Activated T-cell treated with anti-CD3 and anti-CD28 coated beads, Interleukin-2, amount 50 U/mL, for 4 hours (primary cell): ENCODE data around the gene CRYM. TPM values are rescaled to one million over a fixed set of nuclear protein-coding genes. Genes with fewer than 3 reads are reported as not detected.

Experiments
- ATAC-seq, 2 donors: fragments of 200-7000 bp; cut with Tn5 transposase; one replicate each; pipeline ENCODE4 v1.10.0; 2021
- DNase-seq: peaks from one replicate; pipeline ENCODE4 v3.0.0-alpha.2; 2020
- H3K27me3 Mint-ChIP-seq: one replicate; pipeline ENCODE4 v1.8.0; 2021; ENCODE audit warnings: low read depth, mixed read lengths
- H3K36me3 Mint-ChIP-seq: one replicate; pipeline ENCODE4 v1.8.0; 2022; ENCODE audit warnings: mixed read lengths; ENCODE audit not compliant: insufficient read depth
- H3K4me1 Mint-ChIP-seq: one replicate; pipeline ENCODE4 v1.8.0; 2021; ENCODE audit warnings: low read depth, mixed read lengths
- H3K4me3 Mint-ChIP-seq: one replicate; pipeline ENCODE4 v1.8.0; 2021; ENCODE audit warnings: mild to moderate bottlenecking, moderate library complexity, mixed read lengths
- H3K9me3 Mint-ChIP-seq: one replicate; pipeline ENCODE4 v1.8.0; 2021; ENCODE audit warnings: mixed read lengths
- total RNA-seq, 3 donors: library from RNA; stranded (reverse); gene quantifications; one replicate each; pipeline ENCODE4 v1.2.1, GENCODE V29; 2021

The CRYM gene
- total RNA-seq, 3 donors from 2014 or later, result not detected

- no peak overlapping the region for H3K4me3 Mint-ChIP-seq
Observed at GRCh38 chr16:21218153-21218552, 59.9 kb downstream of the CRYM start.

GRCh38 chr16:21217121-21217520, 61.0 kb downstream of the CRYM start:
- no peaks in the 10 kb centered on the region for H3K36me3 Mint-ChIP-seq
- ATAC-seq, result no peak

More at GRCh38 chr16:21218153-21218552, 59.9 kb downstream of the CRYM start:
- Mint-ChIP-seq H3K36me3 (no peaks in the 10 kb centered on the region), H3K27me3 (peaks cover 16% of the 10 kb centered on the region), H3K9me3 (no peaks in the 10 kb centered on the region), H3K4me1 (no peaks in the 10 kb centered on the region)
- ATAC-seq (no peak), DNase-seq (no peak)

GRCh38 chr16:21214086-21214485, 64.0 kb downstream of the CRYM start:
- no peaks in the 10 kb centered on the region for H3K36me3 Mint-ChIP-seq
- H3K9me3 Mint-ChIP-seq, result no peaks in the 10 kb centered on the region
- no peak for ATAC-seq
- H3K27me3 Mint-ChIP-seq, result peaks cover 10% of the 10 kb centered on the region
- no peak overlapping the region for H3K4me3 Mint-ChIP-seq
- DNase-seq, result no peak
- no peaks in the 10 kb centered on the region for H3K4me1 Mint-ChIP-seq

More at GRCh38 chr16:21217121-21217520, 61.0 kb downstream of the CRYM start:
- peaks cover 10% of the 10 kb centered on the region for H3K27me3 Mint-ChIP-seq
- no peak overlapping the region for H3K4me3 Mint-ChIP-seq
- DNase-seq, result no peak
- H3K4me1 Mint-ChIP-seq, result no peaks in the 10 kb centered on the region
- H3K9me3 Mint-ChIP-seq, result no peaks in the 10 kb centered on the region

GRCh38 chr16:21211486-21211885, 66.6 kb downstream of the CRYM start, which contains the start of gene ZP2:
Gene ZP2 (minus strand): TSS chr16:21211574. CDS start chr16:21211547, 27 bp downstream.
- DNase-seq (no peak), ATAC-seq (no peak)
- Mint-ChIP-seq H3K36me3 (no peaks in the 10 kb centered on the region), H3K9me3 (no peaks in the 10 kb centered on the region), H3K4me1 (no peaks in the 10 kb centered on the region), H3K27me3 (peaks cover 10% of the 10 kb centered on the region), H3K4me3 (no peak within 1 kb of the TSS)

Other genes with a start within 250 kb of the CRYM start
- gene DNAH3, start 127.4 kb downstream of the CRYM start, total RNA-seq, result not detected
- 1 to 10 TPM; 5.1 to 6.6 (median 5.3) TPM for gene LDAF1, start 119.6 kb downstream of the CRYM start, total RNA-seq
- gene ZP2, start 66.7 kb downstream of the CRYM start, total RNA-seq, result not detected
- gene ANKS4B, start 44.6 kb downstream of the CRYM start, total RNA-seq, result not detected